GM23338 (cell line): ENCODE results near the gene HNRNPUL2. TPM values are rescaled to one million over a fixed set of nuclear protein-coding genes. Genes with fewer than 3 reads are reported as not detected.

Experiments
- ATAC-seq: fragments of 200-7000 bp; cut with Tn5 transposase; 3 replicates; pipeline ENCODE4 v1.9.1; 2020
- DNase-seq: peaks from one replicate; pipeline ENCODE4 v3.0.0-alpha.2; 2015; ENCODE audit warnings: low spot score
- H2AFZ ChIP-seq: fragments of 200-600 bp; sonication (generic); 2 replicates; pipeline ENCODE4 v1.8.0; 2016; ENCODE audit warnings: antibody characterized with exemption, mild to moderate bottlenecking, moderate library complexity
- H3F3A ChIP-seq: fragments of 200-600 bp; sonication (generic); replicated peaks from 2 replicates; pipeline ENCODE4 v1.8.0; 2017; ENCODE audit warnings: antibody characterized with exemption, mixed run types, low read depth
- H3K27ac ChIP-seq: fragments of 200-600 bp; sonication (generic); 2 replicates; pipeline ENCODE4 v1.6.1; 2016; ENCODE audit warnings: low read depth
- H3K27me3 ChIP-seq: fragments of 200-600 bp; sonication (generic); 2 replicates; pipeline ENCODE4 v1.8.0; 2016; ENCODE audit warnings: mild to moderate bottlenecking, mixed run types, moderate library complexity; ENCODE audit not compliant: insufficient read depth
- H3K36me3 ChIP-seq: fragments of 200-600 bp; sonication (generic); 2 replicates; pipeline ENCODE4 v1.8.0; 2016; ENCODE audit warnings: mild to moderate bottlenecking; ENCODE audit not compliant: insufficient read depth
- H3K4me1 ChIP-seq: fragments of 200-600 bp; sonication (generic); 2 replicates; pipeline ENCODE4 v1.8.0; 2016; ENCODE audit warnings: mild to moderate bottlenecking, moderate library complexity; ENCODE audit not compliant: insufficient read depth
- H3K4me2 ChIP-seq: fragments of 200-600 bp; sonication (generic); 2 replicates; pipeline ENCODE4 v1.7.1; 2017; ENCODE audit warnings: mixed run types
- H3K4me3 ChIP-seq: fragments of 200-600 bp; sonication (generic); 2 replicates; pipeline ENCODE4 v1.6.1; 2016; ENCODE audit warnings: mixed run types
- H3K79me2 ChIP-seq: fragments of 200-600 bp; sonication (generic); replicated peaks from 2 replicates; pipeline ENCODE4 v1.8.0; 2017; ENCODE audit warnings: mild to moderate bottlenecking; ENCODE audit not compliant: insufficient read depth
- H3K9me2 ChIP-seq: fragments of 200-600 bp; sonication (generic); 2 replicates; pipeline ENCODE4 v1.8.0; 2017; ENCODE audit not compliant: insufficient read depth
- H4K20me1 ChIP-seq: fragments of 200-600 bp; sonication (generic); replicated peaks from 2 replicates; pipeline ENCODE4 v1.8.0; 2017; ENCODE audit warnings: mild to moderate bottlenecking; ENCODE audit not compliant: insufficient read depth
- H3K27ac Mint-ChIP-seq: 2 replicates; pipeline ENCODE4 v1.8.0; 2020; ENCODE audit warnings: inconsistent platforms, mild to moderate bottlenecking, moderate library complexity, mixed read lengths
- H3K27me3 Mint-ChIP-seq: 3 replicates; pipeline ENCODE4 v1.8.0; 2022; ENCODE audit warnings: low read depth, mild to moderate bottlenecking, moderate library complexity, mixed read lengths, inconsistent platforms; ENCODE audit not compliant: insufficient read depth, poor library complexity
- H3K36me3 Mint-ChIP-seq: 3 replicates; pipeline ENCODE4 v1.8.0; 2021; ENCODE audit warnings: low read depth, mild to moderate bottlenecking, inconsistent platforms, moderate library complexity, mixed read lengths
- H3K4me1 Mint-ChIP-seq: 3 replicates; pipeline ENCODE4 v1.8.0; 2020; ENCODE audit warnings: mild to moderate bottlenecking, inconsistent platforms, mixed read lengths
- H3K4me3 Mint-ChIP-seq: 3 replicates; pipeline ENCODE4 v1.8.0; 2021; ENCODE audit warnings: moderate library complexity, mild to moderate bottlenecking, inconsistent platforms, mixed read lengths
- H3K9me3 Mint-ChIP-seq: 3 replicates; pipeline ENCODE4 v1.8.0; 2020; ENCODE audit warnings: moderate library complexity, mild to moderate bottlenecking, inconsistent platforms, mixed read lengths
- CREB1 ChIP-seq: fragments of 250-450 bp; sonication (Bioruptor Pico); IDR thresholded peaks from 2 replicates; pipeline ENCODE4 v1.5.0; 2020; ENCODE audit warnings: low read depth, mild to moderate bottlenecking, moderate library complexity
- EZH2 ChIP-seq: fragments of 200-600 bp; sonication (generic); IDR thresholded peaks from one replicate; pipeline ENCODE4 v1.8.0; 2017; ENCODE audit warnings: antibody characterized with exemption, mild to moderate bottlenecking, low read depth; ENCODE audit not compliant: unreplicated experiment
- EZH2phosphoT487 ChIP-seq: fragments of 200-600 bp; sonication (generic); IDR thresholded peaks from one replicate; pipeline ENCODE4 v1.8.1; 2018; ENCODE audit warnings: antibody characterized with exemption; ENCODE audit not compliant: unreplicated experiment
- JUNB ChIP-seq: IDR thresholded peaks from one replicate; pipeline ENCODE4 v1.6.1; 2016; ENCODE audit warnings: antibody characterized with exemption; ENCODE audit not compliant: unreplicated experiment
- POLR2AphosphoS5 ChIP-seq: IDR thresholded peaks from 2 replicates; pipeline ENCODE4 v1.6.1; 2016; ENCODE audit warnings: antibody characterized with exemption, low read depth
- ZNF114 ChIP-seq: fragments of 250-450 bp; sonication (Bioruptor Pico); IDR thresholded peaks from 2 replicates; pipeline ENCODE4 v1.5.0; 2020; ENCODE audit warnings: mild to moderate bottlenecking, moderate library complexity
- polyA plus RNA-seq: library from polyadenylated mRNA; unstranded; fragments of >200 nt; fragmentation: Nextera tagmentation; extraction: Ambion mirVana; gene quantifications from 2 replicates; pipeline ENCODE4 v1.2.1, GENCODE V29; 2016
- total RNA-seq: library from RNA; depleted of rRNA; stranded (reverse); fragments of >200 nt; shearing (Covaris generic); gene quantifications from 2 replicates; pipeline ENCODE4 v1.2.3, GENCODE V29; 2014
- TF ChIP-seq, protein P1 (sequence below): fragments of 250-450 bp; sonication (Bioruptor Pico); IDR thresholded peaks from 2 replicates; pipeline ENCODE4 v1.5.0; 2020; ENCODE audit warnings: mild to moderate bottlenecking, moderate library complexity
- TF ChIP-seq, protein P2 (sequence below), 2 experiments: fragments of 200-600 bp in 1 of 2; sonication (generic) in 1 of 2; conservative IDR thresholded peaks; 2 replicates each; pipeline versions ENCODE4 v1.5.1 to v1.6.1; 2016 to 2017; ENCODE audit warnings: antibody characterized with exemption in 2 of 2, low read depth in 2 of 2, mild to moderate bottlenecking in 2 of 2, moderate library complexity in 1 of 2
- TF ChIP-seq, protein P3 (sequence below): IDR thresholded peaks from one replicate; pipeline ENCODE4 v1.6.1; 2018; ENCODE audit warnings: antibody characterized with exemption; ENCODE audit not compliant: unreplicated experiment
- TF ChIP-seq, protein P4 (sequence below): IDR thresholded peaks from 2 replicates; pipeline ENCODE4 v1.6.1; 2016; ENCODE audit warnings: antibody characterized with exemption

Gene HNRNPUL2
- total and polyA plus RNA-seq, 2 experiments from 2014 or later, result 9.4 to 18.3 TPM

DNA sequence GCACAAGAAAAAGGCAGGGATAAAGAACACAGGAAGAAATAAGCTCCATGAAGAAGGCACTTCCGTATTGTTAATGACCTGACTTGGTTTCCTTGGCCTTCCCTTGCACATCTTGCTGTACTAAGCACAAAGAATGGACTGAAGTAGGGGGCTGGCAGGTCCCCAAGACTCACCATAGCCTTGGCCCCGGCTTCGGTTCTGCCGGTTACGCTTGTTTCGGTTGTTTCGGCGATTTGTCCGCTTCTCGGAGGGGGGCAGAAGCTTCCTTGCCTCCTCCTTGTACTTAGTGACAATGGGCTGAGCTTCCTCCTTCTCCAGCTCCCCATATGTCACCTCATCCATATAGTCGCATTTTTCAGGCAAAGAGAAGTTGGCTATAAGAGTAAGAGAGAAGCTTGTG is 10.4 kb downstream of the HNRNPUL2 start (continued):
- TF ChIP-seq, protein P1, sequence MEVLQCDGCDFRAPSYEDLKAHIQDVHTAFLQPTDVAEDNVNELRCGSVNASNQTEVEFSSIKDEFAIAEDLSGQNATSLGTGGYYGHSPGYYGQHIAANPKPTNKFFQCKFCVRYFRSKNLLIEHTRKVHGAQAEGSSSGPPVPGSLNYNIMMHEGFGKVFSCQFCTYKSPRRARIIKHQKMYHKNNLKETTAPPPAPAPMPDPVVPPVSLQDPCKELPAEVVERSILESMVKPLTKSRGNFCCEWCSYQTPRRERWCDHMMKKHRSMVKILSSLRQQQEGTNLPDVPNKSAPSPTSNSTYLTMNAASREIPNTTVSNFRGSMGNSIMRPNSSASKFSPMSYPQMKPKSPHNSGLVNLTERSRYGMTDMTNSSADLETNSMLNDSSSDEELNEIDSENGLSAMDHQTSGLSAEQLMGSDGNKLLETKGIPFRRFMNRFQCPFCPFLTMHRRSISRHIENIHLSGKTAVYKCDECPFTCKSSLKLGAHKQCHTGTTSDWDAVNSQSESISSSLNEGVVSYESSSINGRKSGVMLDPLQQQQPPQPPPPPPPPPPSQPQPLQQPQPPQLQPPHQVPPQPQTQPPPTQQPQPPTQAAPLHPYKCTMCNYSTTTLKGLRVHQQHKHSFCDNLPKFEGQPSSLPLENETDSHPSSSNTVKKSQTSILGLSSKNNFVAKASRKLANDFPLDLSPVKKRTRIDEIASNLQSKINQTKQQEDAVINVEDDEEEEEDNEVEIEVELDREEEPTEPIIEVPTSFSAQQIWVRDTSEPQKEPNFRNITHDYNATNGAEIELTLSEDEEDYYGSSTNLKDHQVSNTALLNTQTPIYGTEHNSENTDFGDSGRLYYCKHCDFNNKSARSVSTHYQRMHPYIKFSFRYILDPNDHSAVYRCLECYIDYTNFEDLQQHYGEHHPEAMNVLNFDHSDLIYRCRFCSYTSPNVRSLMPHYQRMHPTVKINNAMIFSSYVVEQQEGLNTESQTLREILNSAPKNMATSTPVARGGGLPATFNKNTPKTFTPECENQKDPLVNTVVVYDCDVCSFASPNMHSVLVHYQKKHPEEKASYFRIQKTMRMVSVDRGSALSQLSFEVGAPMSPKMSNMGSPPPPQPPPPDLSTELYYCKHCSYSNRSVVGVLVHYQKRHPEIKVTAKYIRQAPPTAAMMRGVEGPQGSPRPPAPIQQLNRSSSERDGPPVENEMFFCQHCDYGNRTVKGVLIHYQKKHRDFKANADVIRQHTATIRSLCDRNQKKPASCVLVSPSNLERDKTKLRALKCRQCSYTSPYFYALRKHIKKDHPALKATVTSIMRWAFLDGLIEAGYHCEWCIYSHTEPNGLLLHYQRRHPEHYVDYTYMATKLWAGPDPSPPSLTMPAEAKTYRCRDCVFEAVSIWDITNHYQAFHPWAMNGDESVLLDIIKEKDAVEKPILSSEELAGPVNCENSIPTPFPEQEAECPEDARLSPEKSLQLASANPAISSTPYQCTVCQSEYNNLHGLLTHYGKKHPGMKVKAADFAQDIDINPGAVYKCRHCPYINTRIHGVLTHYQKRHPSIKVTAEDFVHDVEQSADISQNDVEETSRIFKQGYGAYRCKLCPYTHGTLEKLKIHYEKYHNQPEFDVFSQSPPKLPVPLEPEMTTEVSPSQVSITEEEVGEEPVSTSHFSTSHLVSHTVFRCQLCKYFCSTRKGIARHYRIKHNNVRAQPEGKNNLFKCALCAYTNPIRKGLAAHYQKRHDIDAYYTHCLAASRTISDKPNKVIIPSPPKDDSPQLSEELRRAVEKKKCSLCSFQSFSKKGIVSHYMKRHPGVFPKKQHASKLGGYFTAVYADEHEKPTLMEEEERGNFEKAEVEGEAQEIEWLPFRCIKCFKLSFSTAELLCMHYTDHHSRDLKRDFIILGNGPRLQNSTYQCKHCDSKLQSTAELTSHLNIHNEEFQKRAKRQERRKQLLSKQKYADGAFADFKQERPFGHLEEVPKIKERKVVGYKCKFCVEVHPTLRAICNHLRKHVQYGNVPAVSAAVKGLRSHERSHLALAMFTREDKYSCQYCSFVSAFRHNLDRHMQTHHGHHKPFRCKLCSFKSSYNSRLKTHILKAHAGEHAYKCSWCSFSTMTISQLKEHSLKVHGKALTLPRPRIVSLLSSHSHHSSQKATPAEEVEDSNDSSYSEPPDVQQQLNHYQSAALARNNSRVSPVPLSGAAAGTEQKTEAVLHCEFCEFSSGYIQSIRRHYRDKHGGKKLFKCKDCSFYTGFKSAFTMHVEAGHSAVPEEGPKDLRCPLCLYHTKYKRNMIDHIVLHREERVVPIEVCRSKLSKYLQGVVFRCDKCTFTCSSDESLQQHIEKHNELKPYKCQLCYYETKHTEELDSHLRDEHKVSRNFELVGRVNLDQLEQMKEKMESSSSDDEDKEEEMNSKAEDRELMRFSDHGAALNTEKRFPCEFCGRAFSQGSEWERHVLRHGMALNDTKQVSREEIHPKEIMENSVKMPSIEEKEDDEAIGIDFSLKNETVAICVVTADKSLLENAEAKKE (CRISPR knock-in tag), result no peak

DNA sequence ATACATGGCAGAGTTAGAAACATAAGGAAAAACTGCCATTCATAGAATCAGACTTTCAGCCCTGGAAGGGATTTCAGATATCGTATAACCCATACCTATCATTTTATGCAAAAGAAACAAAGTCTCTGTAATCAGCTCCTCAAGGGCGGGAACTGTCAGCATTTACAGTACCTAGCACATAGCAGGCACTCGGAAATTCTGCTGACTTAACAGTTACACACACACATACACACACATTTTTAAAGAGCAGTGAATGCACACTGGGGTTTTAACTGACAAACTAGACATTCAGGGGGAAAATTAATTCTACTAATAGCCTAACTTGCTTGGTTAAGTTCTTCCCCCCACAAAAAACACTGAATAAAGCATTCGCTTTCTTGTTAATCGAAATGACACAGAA is 11.1 kb downstream of the HNRNPUL2 start:
- no peaks in the 10 kb centered on the region for H3K27me3 ChIP-seq
- ATAC-seq (no peak), DNase-seq (no peak)
- H3K4me1 ChIP-seq, result peaks cover 3% of the 10 kb centered on the region; the same call in 1 of the 2 replicates
- H3K27me3 Mint-ChIP-seq, result no peaks in the 10 kb centered on the region
- H3K9me2 ChIP-seq, result no peaks in the 10 kb centered on the region
- H3K9me3 Mint-ChIP-seq, result no peaks in the 10 kb centered on the region
- peaks cover 47% of the 10 kb centered on the region for H3K4me1 Mint-ChIP-seq
- no peak overlapping the region for H2AFZ ChIP-seq
- H3K36me3 ChIP-seq, result peaks cover 82% of the 10 kb centered on the region
- H3K27ac Mint-ChIP-seq, result peak overlapping the region; percentile 24; the same call in 1 of the 2 replicates
- peaks cover 21% of the 10 kb centered on the region for H4K20me1 ChIP-seq
- peaks cover 34% of the 10 kb centered on the region for H3K79me2 ChIP-seq
- no peak overlapping the region for H3K4me3 ChIP-seq
- peaks cover 95% of the 10 kb centered on the region for H3K36me3 Mint-ChIP-seq
- no peak overlapping the region for H3K27ac ChIP-seq
- no peak overlapping the region; the same call in 2 of the 3 replicates for H3K4me3 Mint-ChIP-seq
- H3F3A ChIP-seq, result peaks cover 64% of the 10 kb centered on the region
- H3K4me2 ChIP-seq, result no peak overlapping the region
- TF ChIP-seq, protein P2, sequence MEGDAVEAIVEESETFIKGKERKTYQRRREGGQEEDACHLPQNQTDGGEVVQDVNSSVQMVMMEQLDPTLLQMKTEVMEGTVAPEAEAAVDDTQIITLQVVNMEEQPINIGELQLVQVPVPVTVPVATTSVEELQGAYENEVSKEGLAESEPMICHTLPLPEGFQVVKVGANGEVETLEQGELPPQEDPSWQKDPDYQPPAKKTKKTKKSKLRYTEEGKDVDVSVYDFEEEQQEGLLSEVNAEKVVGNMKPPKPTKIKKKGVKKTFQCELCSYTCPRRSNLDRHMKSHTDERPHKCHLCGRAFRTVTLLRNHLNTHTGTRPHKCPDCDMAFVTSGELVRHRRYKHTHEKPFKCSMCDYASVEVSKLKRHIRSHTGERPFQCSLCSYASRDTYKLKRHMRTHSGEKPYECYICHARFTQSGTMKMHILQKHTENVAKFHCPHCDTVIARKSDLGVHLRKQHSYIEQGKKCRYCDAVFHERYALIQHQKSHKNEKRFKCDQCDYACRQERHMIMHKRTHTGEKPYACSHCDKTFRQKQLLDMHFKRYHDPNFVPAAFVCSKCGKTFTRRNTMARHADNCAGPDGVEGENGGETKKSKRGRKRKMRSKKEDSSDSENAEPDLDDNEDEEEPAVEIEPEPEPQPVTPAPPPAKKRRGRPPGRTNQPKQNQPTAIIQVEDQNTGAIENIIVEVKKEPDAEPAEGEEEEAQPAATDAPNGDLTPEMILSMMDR (conservative IDR thresholded peaks at IDR 0.05; ENCODE audit: low read depth in 2 of 2), result no peak
- TF ChIP-seq JUNB (no peak), EZH2phosphoT487 (no peak), POLR2AphosphoS5 (no peak), EZH2 (no peak), CREB1 (CRISPR knock-in tag) (no peak), ZNF114 (CRISPR knock-in tag) (no peak)
- TF ChIP-seq, protein P3, sequence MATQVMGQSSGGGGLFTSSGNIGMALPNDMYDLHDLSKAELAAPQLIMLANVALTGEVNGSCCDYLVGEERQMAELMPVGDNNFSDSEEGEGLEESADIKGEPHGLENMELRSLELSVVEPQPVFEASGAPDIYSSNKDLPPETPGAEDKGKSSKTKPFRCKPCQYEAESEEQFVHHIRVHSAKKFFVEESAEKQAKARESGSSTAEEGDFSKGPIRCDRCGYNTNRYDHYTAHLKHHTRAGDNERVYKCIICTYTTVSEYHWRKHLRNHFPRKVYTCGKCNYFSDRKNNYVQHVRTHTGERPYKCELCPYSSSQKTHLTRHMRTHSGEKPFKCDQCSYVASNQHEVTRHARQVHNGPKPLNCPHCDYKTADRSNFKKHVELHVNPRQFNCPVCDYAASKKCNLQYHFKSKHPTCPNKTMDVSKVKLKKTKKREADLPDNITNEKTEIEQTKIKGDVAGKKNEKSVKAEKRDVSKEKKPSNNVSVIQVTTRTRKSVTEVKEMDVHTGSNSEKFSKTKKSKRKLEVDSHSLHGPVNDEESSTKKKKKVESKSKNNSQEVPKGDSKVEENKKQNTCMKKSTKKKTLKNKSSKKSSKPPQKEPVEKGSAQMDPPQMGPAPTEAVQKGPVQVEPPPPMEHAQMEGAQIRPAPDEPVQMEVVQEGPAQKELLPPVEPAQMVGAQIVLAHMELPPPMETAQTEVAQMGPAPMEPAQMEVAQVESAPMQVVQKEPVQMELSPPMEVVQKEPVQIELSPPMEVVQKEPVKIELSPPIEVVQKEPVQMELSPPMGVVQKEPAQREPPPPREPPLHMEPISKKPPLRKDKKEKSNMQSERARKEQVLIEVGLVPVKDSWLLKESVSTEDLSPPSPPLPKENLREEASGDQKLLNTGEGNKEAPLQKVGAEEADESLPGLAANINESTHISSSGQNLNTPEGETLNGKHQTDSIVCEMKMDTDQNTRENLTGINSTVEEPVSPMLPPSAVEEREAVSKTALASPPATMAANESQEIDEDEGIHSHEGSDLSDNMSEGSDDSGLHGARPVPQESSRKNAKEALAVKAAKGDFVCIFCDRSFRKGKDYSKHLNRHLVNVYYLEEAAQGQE, result no peak
- TF ChIP-seq, protein P4, sequence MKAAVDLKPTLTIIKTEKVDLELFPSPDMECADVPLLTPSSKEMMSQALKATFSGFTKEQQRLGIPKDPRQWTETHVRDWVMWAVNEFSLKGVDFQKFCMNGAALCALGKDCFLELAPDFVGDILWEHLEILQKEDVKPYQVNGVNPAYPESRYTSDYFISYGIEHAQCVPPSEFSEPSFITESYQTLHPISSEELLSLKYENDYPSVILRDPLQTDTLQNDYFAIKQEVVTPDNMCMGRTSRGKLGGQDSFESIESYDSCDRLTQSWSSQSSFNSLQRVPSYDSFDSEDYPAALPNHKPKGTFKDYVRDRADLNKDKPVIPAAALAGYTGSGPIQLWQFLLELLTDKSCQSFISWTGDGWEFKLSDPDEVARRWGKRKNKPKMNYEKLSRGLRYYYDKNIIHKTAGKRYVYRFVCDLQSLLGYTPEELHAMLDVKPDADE, result no peak
